NCI-H187 (cell line): ENCODE measurements around the gene SLC25A27.

Source experiments
- DNase-seq, 2 experiments: peaks; one replicate each; lab custom pipeline; 2025; lab: John Stamatoyannopoulos, UW

Gene SLC25A27

GRCh38 chr6:46651006-46651405, 1.8 kb upstream of the SLC25A27 start:
- DNase-seq: no peak

- no peak for DNase-seq
These were observed 959 bp upstream of the SLC25A27 start for GRCh38 chr6:46651816-46652215.

DNA sequence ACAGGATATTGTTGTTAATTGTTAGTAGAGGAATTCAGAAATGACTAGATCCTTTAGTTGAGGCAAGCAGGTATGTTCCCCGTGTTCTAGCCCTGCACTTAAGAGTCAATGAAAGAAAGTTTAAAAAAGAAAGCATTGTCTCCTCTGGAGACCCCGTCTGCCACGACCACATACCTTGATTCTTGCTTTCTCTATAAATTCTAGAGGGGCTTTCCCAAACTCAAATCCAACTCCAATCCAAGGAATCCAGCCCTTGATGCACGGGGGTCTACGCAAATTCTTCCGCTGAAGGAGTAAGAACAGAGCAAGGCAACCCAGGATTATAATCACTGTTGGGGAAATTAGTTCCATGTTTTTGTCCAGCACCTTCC, 558 bp upstream of the SLC25A27 start:
- DNase-seq: no peak

DNA sequence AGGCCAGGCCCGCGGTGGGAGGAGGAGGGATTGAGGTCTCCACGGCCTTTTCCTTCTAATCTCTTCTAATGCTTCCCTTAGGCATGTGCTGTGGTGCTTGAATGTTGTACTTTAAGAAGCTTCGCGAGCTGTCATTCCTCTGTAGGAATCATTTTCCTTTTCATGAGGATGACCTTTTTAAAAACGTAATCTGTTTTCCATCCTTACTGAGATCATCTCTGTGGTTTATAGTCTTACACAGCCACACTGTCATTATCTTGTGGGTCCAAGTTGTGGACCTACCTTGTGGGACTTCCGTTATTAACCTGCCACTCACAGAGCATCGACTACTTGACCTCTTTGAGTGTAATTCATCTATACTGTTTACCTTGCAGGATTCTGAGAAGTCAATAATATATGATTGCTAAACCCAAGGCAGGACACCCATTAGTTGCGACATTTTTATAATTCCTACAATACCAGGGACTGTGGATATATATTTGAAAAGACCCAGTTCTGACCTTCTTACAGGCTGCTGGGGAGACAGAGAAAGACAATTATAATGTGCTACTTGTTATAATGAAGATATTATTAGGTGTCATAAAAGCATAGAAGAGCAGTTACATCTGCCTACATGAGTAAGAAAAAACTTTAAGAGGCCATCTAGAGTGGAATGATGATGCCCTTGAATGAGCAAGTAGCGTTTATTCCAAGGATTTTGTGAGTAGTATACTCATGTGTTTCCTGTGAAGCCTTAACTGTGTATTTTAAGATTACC, 842 bp downstream of the SLC25A27 start:
- no peak for DNase-seq

DNA sequence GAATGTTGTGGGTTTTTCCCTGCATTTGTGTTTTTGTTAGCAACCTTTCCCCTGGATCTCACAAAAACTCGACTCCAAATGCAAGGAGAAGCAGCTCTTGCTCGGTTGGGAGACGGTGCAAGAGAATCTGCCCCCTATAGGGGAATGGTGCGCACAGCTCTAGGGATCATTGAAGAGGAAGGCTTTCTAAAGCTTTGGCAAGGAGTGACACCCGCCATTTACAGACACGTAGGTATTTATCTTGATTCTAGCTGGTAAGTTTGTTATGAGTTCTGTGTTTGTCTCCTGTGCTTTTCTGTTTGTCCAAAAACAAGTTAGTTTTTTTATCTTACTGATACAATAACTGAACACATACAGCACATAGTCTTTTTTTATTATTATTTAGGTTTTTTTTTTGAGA, 3.0 kb downstream of the SLC25A27 start:
- no peak for DNase-seq

DNA sequence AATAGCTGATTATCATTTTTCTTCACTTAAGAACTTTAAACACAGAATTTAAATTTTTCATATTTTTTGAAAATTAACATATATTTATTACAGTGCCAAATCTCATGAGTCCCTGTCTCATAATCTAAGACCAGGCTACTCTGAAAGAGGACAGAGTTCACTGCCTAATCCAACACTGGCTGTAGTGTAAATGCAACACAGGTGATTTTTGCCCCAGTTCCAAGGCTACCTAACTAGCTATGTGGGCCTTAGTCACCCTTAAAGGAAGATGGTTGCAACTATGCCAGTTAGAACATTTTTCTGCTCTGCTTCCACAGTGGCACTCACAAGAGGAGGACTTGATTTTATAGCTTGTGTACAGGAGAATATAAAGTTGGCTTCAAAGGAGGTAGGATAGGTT, 4.9 kb downstream of the SLC25A27 start:
- DNase-seq: no peak

DNA sequence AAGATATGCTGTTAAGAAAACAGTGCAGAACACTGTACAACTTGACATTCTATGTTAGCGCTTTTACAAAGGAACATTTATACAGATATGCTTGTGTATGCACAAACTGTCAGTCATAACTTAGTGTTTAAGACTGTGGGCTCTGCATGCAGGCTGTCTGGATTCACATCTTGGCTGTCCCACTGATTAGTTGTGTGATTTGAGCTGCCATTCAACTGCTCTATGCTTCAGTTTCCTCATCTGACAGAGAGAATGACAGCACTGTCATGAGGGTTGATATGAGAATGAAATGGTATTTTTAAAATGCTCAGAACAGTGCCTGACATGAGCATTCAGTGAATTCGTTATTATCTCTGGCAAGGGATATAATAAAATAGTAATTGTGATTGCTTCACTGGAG, 8.7 kb downstream of the SLC25A27 start:
- DNase-seq: no peak

DNA sequence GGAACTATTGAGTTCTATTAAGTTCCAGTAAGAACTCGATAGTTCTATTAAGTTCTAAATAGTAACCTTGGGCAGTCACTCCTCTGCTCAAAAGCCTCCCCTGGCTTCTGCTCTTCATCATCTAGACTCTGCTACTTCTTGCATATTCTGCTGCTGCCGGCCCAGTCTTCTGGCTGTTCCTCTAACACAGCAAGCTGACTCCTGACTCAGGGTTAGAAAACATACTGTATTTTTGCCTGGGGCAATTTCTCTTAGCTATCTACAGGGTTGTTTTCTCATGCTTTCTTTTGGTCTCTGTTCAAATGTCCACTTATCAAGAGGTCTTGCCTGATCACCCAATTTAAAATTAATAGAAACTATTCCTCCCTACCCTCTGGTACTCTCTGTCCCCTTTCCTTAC, 14.6 kb downstream of the SLC25A27 start:
- no peak for DNase-seq

- no peak for DNase-seq
These were observed 21.6 kb downstream of the SLC25A27 start for GRCh38 chr6:46674410-46674809.

- no peak for DNase-seq
These were observed 24.0 kb downstream of the SLC25A27 start for GRCh38 chr6:46676604-46677313.

DNA sequence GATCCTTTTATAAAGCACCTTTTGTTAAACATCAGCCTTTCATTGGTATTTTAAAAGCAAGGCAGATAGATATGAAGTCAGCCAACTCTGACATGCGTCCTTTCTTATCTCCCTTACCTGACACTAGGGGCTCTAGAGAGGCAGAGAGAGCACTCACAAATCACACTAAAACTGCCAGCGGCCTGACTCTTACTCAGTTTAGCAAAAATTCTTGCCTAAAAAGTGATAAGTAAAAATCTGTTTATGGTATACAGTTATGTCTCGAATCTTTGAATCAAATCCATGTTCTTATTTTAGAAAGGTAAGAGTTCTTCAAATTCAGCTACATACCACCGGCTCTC, 24.5 kb downstream of the SLC25A27 start:
- no peak for DNase-seq

GRCh38 chr6:46684771-46685170, 32.0 kb downstream of the SLC25A27 start:
- DNase-seq: no peak

GRCh38 chr6:46687619-46688097, 34.9 kb downstream of the SLC25A27 start, which contains the start of gene TDRD6:
Gene TDRD6 (plus strand): TSS chr6:46687885. CDS start chr6:46688129, 244 bp downstream.
- DNase-seq: no peak

- no peak for DNase-seq
These were observed 35.6 kb downstream of the SLC25A27 start for GRCh38 chr6:46688117-46688965.

GRCh38 chr6:46688966-46689335, 36.2 kb downstream of the SLC25A27 start:
- DNase-seq: no peak

DNA sequence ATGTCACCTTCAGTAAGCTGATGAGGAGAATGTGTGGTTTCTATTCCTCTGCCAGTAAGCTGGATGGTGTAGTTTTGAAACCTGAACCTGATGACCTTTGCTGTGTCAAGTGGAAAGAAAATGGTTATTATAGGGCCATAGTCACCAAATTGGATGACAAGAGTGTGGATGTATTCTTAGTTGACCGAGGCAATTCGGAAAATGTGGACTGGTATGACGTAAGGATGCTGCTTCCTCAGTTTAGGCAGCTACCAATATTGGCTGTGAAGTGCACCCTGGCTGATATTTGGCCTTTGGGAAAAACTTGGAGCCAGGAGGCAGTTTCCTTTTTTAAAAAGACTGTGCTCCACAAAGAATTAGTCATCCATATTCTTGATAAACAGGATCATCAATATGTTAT, 36.9 kb downstream of the SLC25A27 start:
- no peak for DNase-seq

- no peak for DNase-seq
These were observed 37.5 kb downstream of the SLC25A27 start for GRCh38 chr6:46690141-46690755.

- DNase-seq: no peak
These were observed 38.2 kb downstream of the SLC25A27 start for GRCh38 chr6:46690911-46691451.

DNA sequence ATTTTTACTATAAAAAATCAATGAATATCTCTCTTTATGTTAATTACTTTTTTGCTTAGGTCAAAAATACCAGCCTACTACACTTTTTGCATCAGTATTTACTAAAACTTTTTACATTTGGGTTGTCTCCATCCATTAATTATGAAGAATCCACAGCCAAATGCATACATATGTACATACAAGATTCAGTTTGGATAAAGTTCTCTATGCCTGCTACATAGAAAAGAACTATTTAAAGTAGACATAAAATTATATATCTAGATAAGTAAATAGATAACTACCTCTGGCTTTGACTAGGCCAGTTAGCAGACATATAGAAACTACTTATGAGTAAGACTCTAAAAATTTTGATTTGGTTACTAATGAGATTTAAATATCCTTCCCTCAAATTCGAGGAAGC, 47.2 kb downstream of the SLC25A27 start:
- no peak for DNase-seq

DNA sequence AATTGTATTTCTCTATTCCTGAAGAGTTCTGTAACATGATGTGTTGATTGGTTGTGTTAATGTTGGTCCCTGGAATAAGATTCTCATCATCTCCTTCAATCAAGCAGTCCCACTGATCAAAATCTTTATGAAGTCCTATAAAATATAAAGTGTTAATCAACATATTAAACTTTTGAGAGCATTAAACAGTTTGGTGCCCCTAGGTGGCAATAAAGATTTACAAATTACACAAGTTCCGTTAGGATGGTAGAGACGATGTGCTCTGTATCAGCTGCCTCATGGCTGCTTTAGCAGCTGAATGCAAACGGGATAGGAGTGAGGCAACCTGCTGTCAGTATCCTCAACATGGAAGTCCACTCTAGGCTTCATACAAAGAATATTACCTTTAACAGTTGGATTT, 51.8 kb downstream of the SLC25A27 start:
- DNase-seq: no peak

DNA sequence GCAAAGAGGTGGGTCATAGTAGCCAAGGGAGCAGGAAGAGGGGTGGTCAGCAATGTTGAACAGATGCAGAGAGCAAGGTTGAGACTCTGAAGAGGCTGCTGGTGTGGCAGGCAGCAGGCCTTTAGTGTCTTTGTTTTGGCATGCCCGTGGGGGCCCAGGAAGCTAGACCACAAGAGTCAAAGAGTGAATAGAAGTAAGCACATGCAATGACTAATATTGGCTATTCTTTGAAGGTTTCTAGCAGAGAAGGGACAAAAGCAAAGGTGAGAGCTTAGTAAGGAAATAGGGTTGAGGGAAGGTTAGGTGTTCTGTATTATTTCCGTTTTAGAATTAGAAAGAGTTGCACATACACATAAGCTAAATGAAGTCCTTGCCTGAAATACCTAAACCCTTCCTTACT, 53.7 kb downstream of the SLC25A27 start:
- no peak for DNase-seq

DNA sequence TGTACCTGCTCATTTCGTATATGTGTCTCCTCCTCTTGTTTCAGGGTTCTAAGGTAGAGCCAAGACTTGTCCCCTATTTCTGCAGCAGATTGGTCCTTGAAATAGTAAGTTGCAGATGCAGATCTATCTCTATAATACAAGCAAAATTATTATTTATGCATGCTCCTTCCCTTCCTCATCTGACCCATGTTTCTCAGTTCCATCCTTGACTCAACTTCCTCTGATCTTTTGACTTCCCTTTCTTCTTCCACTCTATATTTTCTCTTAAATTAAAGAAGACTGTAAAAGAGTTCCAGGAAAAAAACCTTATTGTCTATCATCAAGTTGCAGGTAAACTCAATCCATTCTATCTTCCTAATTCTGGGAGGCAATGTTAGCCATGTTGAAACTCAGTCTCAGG, 58.7 kb downstream of the SLC25A27 start:
- no peak for DNase-seq
